IMR-90 (cell line): ENCODE results near the gene PTPRC. TPM values are rescaled to one million over a fixed set of nuclear protein-coding genes. Genes with fewer than 3 reads are reported as not detected.

Experiments
- ATAC-seq: fragments of 200-7000 bp; cut with Tn5 transposase; 2 replicates; pipeline ENCODE4 v1.9.1; 2020; ENCODE audit warnings: low read depth, mild to moderate bottlenecking, moderate library complexity
- Bru-seq: library from RNA; stranded (reverse); fragments of 400-500 nt; gene quantifications from one replicate; lab custom pipeline; 2021; lab: Mats Ljungman, UMichigan
- BruChase-seq, 2 experiments: library from RNA; stranded (reverse); fragments of 400-500 nt; gene quantifications; one replicate each; lab custom pipeline; 2021; lab: Mats Ljungman, UMichigan
- BruUV-seq: library from RNA; stranded (reverse); fragments of 400-500 nt; replicated peaks from 2 replicates; lab custom pipeline; 2021; lab: Mats Ljungman, UMichigan
- CTCF ChIA-PET: fragments of 300-600 bp; formaldehyde crosslinking; extraction: SDS; loops from one replicate; lab custom pipeline; 2021; ENCODE audit warnings: antibody characterized with exemption; lab: Yijun Ruan, JAX
- POLR2A ChIA-PET: fragments of 300-600 bp; sonication (Branson Sonifier 250); formaldehyde crosslinking; loops from one replicate; lab custom pipeline; 2022; ENCODE audit warnings: antibody characterized with exemption; ENCODE audit not compliant: unreplicated experiment; lab: Charles Lee
- DNase-seq: peaks from one replicate; pipeline ENCODE4 v3.0.0; 2013
- H2AFZ ChIP-seq: replicated peaks from 2 replicates; pipeline ENCODE3; 2013; ENCODE audit warnings: low read length, mild to moderate bottlenecking; ENCODE audit not compliant: poor library complexity
- H2AK5ac ChIP-seq: 2 replicates; pipeline ENCODE4 v1.6.1; 2013; ENCODE audit warnings: low read depth, low read length, inconsistent platforms
- H2AK9ac ChIP-seq: replicated peaks from 2 replicates; pipeline ENCODE3; 2013; ENCODE audit warnings: mild to moderate bottlenecking, low read depth, low read length, moderate library complexity; ENCODE audit not compliant: poor library complexity
- H2BK120ac ChIP-seq: 2 replicates; pipeline ENCODE4 v1.6.1; 2013; ENCODE audit warnings: low read depth, low read length, inconsistent platforms
- H2BK15ac ChIP-seq: 3 replicates; pipeline ENCODE4 v1.6.1; 2013; ENCODE audit warnings: low read depth, low read length, inconsistent platforms
- H2BK20ac ChIP-seq: 2 replicates; pipeline ENCODE4 v1.6.1; 2013; ENCODE audit warnings: low read depth, mild to moderate bottlenecking, inconsistent platforms, low read length, moderate library complexity
- H2BK5ac ChIP-seq: 2 replicates; pipeline ENCODE4 v1.6.1; 2013; ENCODE audit warnings: mild to moderate bottlenecking, low read depth, low read length, inconsistent platforms; ENCODE audit not compliant: poor library complexity, severe bottlenecking
- H3K14ac ChIP-seq: replicated peaks from 2 replicates; pipeline ENCODE4 v1.6.1; 2013; ENCODE audit warnings: low read depth, low read length, inconsistent platforms
- H3K18ac ChIP-seq: 2 replicates; pipeline ENCODE4 v1.6.1; 2013; ENCODE audit warnings: low read depth, low read length, control low read depth
- H3K23ac ChIP-seq: 2 replicates; pipeline ENCODE4 v1.6.1; 2013; ENCODE audit warnings: low read depth, low read length, inconsistent platforms
- H3K27ac ChIP-seq: 2 replicates; pipeline ENCODE4 v1.5.1; 2013; ENCODE audit warnings: mild to moderate bottlenecking, control low read depth, low read length; ENCODE audit not compliant: insufficient read depth
- H3K27me3 ChIP-seq: 2 replicates; pipeline ENCODE4 v1.6.1; 2013; ENCODE audit warnings: low read length; ENCODE audit not compliant: control insufficient read depth, insufficient read depth
- H3K36me3 ChIP-seq: 2 replicates; pipeline ENCODE4 v1.6.1; 2013; ENCODE audit warnings: low read length, mixed read lengths; ENCODE audit not compliant: control insufficient read depth, insufficient read depth
- H3K4ac ChIP-seq: 2 replicates; pipeline ENCODE4 v1.6.1; 2013; ENCODE audit warnings: low read depth, low read length, inconsistent platforms
- H3K4me1 ChIP-seq: 2 replicates; pipeline ENCODE4 v1.6.1; 2013; ENCODE audit warnings: low read length, mixed read lengths; ENCODE audit not compliant: control insufficient read depth, insufficient read depth
- H3K4me2 ChIP-seq: 2 replicates; pipeline ENCODE4 v1.6.1; 2013; ENCODE audit warnings: low read depth, mild to moderate bottlenecking, control low read depth, low read length, moderate library complexity
- H3K4me3 ChIP-seq: 2 replicates; pipeline ENCODE4 v1.5.1; 2013; ENCODE audit warnings: low read depth, mild to moderate bottlenecking, control low read depth, low read length, moderate library complexity; ENCODE audit not compliant: insufficient read depth
- H3K56ac ChIP-seq: 2 replicates; pipeline ENCODE4 v1.6.1; 2013; ENCODE audit warnings: low read length, inconsistent platforms; ENCODE audit not compliant: insufficient read depth; ENCODE audit errors: extremely low read depth
- H3K79me1 ChIP-seq, 2 experiments: 2 replicates each; pipeline ENCODE4 v1.6.1; 2013; ENCODE audit warnings: low read length in 2 of 2, inconsistent platforms in 1 of 2, low read depth in 1 of 2
- H3K9ac ChIP-seq: 2 replicates; pipeline ENCODE4 v1.6.1; 2013; ENCODE audit warnings: low read depth, low read length, control low read depth
- H3K9me1 ChIP-seq: 2 replicates; pipeline ENCODE4 v1.6.1; 2013; ENCODE audit warnings: low read length, inconsistent platforms; ENCODE audit not compliant: insufficient read depth
- H3K9me3 ChIP-seq: 2 replicates; pipeline ENCODE4 v1.6.1; 2013; ENCODE audit warnings: low read length; ENCODE audit not compliant: control insufficient read depth, insufficient read depth
- H4K20me1 ChIP-seq: 2 replicates; pipeline ENCODE4 v1.6.1; 2013; ENCODE audit warnings: low read length, inconsistent platforms; ENCODE audit not compliant: insufficient read depth
- H4K5ac ChIP-seq: 2 replicates; pipeline ENCODE4 v1.6.1; 2013; ENCODE audit warnings: mild to moderate bottlenecking, low read depth, low read length, control low read depth
- H4K8ac ChIP-seq, 2 experiments: 2 replicates each; pipeline ENCODE4 v1.6.1; 2013; ENCODE audit warnings: low read depth in 2 of 2, low read length in 2 of 2, control low read depth in 1 of 2, inconsistent platforms in 1 of 2
- H4K91ac ChIP-seq: 2 replicates; pipeline ENCODE4 v1.6.1; 2013; ENCODE audit warnings: low read depth, low read length, inconsistent platforms; ENCODE audit not compliant: insufficient read depth
- FOS ChIP-seq: fragments of 150-350 bp; IDR thresholded peaks from 2 replicates; pipeline ENCODE4 v1.6.1; 2016; ENCODE audit warnings: low read depth, low read length
- POLR2A ChIP-seq: IDR thresholded peaks from 2 replicates; pipeline ENCODE4 v1.6.1; 2012; ENCODE audit warnings: mild to moderate bottlenecking, low read depth, low read length
- WGBS, 2 experiments: methylation state at CpG; one replicate each; pipeline versions ENCODE4 v1.1.5 to v1.1.7; 2013; ENCODE audit warnings: missing lambda C conversion rate in 2 of 2; ENCODE audit not compliant: insufficient read length in 1 of 2; ENCODE audit errors: extremely low coverage in 2 of 2; 5-methylcytosine and 5-hydroxymethylcytosine counted together
- dilution Hi-C: fragments of 300-500 bp; cut with HindIII; formaldehyde crosslinking; loops from one replicate; pipeline ENCODE4 v1.14.3; 2018; ENCODE audit warnings: low sequenced_read_pairs; ENCODE audit not compliant: unreplicated experiment
- in situ Hi-C: fragments of 300-500 bp; cut with MboI; formaldehyde crosslinking; loops from 3 replicates; pipeline ENCODE4 v1.14.3; 2019; ENCODE audit warnings: low sequenced_read_pairs, inconsistent platforms, mixed read lengths
- intact Hi-C: fragments of 100-400 bp; cut with micrococcal nuclease; formaldehyde crosslinking; loops from 2 replicates; pipeline ENCODE4 v1.10.0; 2022
- long read RNA-seq: library from polyadenylated mRNA; unstranded; transcript quantifications from one replicate; pipeline ENCODE4 v2.0.0, GENCODE V29; 2021; ENCODE audit not compliant: unreplicated experiment
- polyA plus RNA-seq, 3 experiments: library from polyadenylated mRNA; depleted of rRNA; stranded (reverse); fragments of >200 nt; gene quantifications; 2 replicates each; pipeline ENCODE4 v1.2.3, GENCODE V29; 2012; ENCODE audit warnings: low replicate concordance in 1 of 3
- total RNA-seq: library from RNA; depleted of rRNA; stranded (reverse); fragments of >200 nt; gene quantifications from 2 replicates; pipeline ENCODE4 v1.2.3, GENCODE V29; 2012; rRNA removed

The PTPRC gene
- not detected in 2 replicates for total RNA-seq
- polyA plus RNA-seq (2012; rRNA removed), result not detected in 2 replicates
- polyA plus RNA-seq (2012; cell fraction: cytosol; rRNA removed), result not detected in 2 replicates
- polyA plus RNA-seq (2012; cell fraction: nucleus; rRNA removed; ENCODE audit: low replicate concordance), result 0.06 TPM in 1 of 2 replicates, not detected in the other
- percentile 4 among the genes with signal in this experiment for Bru-seq, nascent RNA
- BruChase-seq, experiment 1, labeled RNA remaining after a 6-hour chase, result percentile 2 among the genes with signal in this experiment
- BruChase-seq, experiment 2, labeled RNA remaining after a 2-hour chase, result percentile 3 among the genes with signal in this experiment
- long read RNA-seq, result 0 reads

- H2AFZ ChIP-seq, result no peak within 1 kb of the TSS
- WGBS, 2 experiments, result no CpG with 5 or more reads among the region's 6 CpGs
- dilution Hi-C loops (no loop called here), intact Hi-C loops (no loop called here), in situ Hi-C loops (no loop called here)
- no peak within 1 kb of the TSS for H3K9ac ChIP-seq
- no peak within 1 kb of the TSS for H2BK120ac ChIP-seq
- H3K18ac ChIP-seq, result no peak within 1 kb of the TSS
- H2BK20ac ChIP-seq, result no peak within 1 kb of the TSS
- H3K36me3 ChIP-seq, result no peaks in the 10 kb centered on the region
- H3K9me3 ChIP-seq, result no peaks in the 10 kb centered on the region
- no peaks in the 10 kb centered on the region for H3K27me3 ChIP-seq
- no peaks in the 10 kb centered on the region for H3K4me1 ChIP-seq
- ATAC-seq (no peak), DNase-seq (no peak)
- TF ChIP-seq POLR2A (no peak), FOS (no peak)
- ChIA-PET POLR2A (no interaction called here), CTCF (no interaction called here)
- BruUV-seq, result no TSS peak
- no peak within 1 kb of the TSS for H3K23ac ChIP-seq
- 0 out of 2 replicates have a peak within 1 kb of the TSS, but pooled peaks have one; percentile 15 for H3K14ac ChIP-seq
- H3K56ac ChIP-seq, result no peak within 1 kb of the TSS
- H3K9me1 ChIP-seq, result no peaks in the 10 kb centered on the region
- no peaks in the 10 kb centered on the region for H3K79me1 ChIP-seq
- H2BK15ac ChIP-seq, result no peak within 1 kb of the TSS
- no peak within 1 kb of the TSS for H2AK9ac ChIP-seq
- H3K4me2 ChIP-seq, result no peak within 1 kb of the TSS
- no peak within 1 kb of the TSS for H3K4me3 ChIP-seq
- H4K20me1 ChIP-seq, result no peaks in the 10 kb centered on the region
- H3K27ac ChIP-seq, result no peak within 1 kb of the TSS
- H4K91ac ChIP-seq, result no peak within 1 kb of the TSS
- no peak within 1 kb of the TSS for H4K5ac ChIP-seq
- no peak within 1 kb of the TSS for H3K4ac ChIP-seq
- no peak within 1 kb of the TSS for H2AK5ac ChIP-seq
- H2BK5ac ChIP-seq, result no peak within 1 kb of the TSS
- no peak within 1 kb of the TSS for H4K8ac ChIP-seq
Observed at GRCh38 chr1:198638894-198639635, at the start of gene PTPRC. Gene PTPRC (plus strand): TSS chr1:198639040. CDS start chr1:198639269, 229 bp downstream.
